Retina (tissue), 1 donor: Measurements from ENCODE around the gene UQCC5.

Experiments
- DNase-seq: peaks from one replicate; pipeline ENCODE4 v3.0.0-alpha.2; 2016

The UQCC5 gene

GRCh38 chr3:52535411-52536111 lies 844 bp upstream of the UQCC5 start:
- no peak for DNase-seq

- no peak for DNase-seq
These were observed 365 bp upstream of the UQCC5 start for GRCh38 chr3:52536112-52536368.

GRCh38 chr3:52537165-52537620 lies 788 bp downstream of the UQCC5 start:
- no peak for DNase-seq

- no peak for DNase-seq
These were observed 1.5 kb downstream of the UQCC5 start for GRCh38 chr3:52537726-52538421.

- no peak for DNase-seq
These were observed 2.7 kb downstream of the UQCC5 start for GRCh38 chr3:52539010-52539653.

- no peak for DNase-seq
These were observed 4.6 kb downstream of the UQCC5 start for GRCh38 chr3:52541050-52541449.

GRCh38 chr3:52544937-52545336 lies 8.5 kb downstream of the UQCC5 start:
- DNase-seq = no peak

- DNase-seq = no peak
These were observed 9.9 kb downstream of the UQCC5 start for GRCh38 chr3:52546111-52546901.

- DNase-seq = no peak
These were observed 10.7 kb downstream of the UQCC5 start for GRCh38 chr3:52547143-52547542.

GRCh38 chr3:52551118-52551517 lies 14.7 kb downstream of the UQCC5 start:
- no peak for DNase-seq

- no peak for DNase-seq
These were observed 15.7 kb downstream of the UQCC5 start for GRCh38 chr3:52552089-52552488.

- DNase-seq = no peak
These were observed 17.8 kb downstream of the UQCC5 start for GRCh38 chr3:52554026-52554755.

GRCh38 chr3:52555056-52555455 lies 18.7 kb downstream of the UQCC5 start:
- no peak for DNase-seq

- DNase-seq = no peak
These were observed 20.9 kb downstream of the UQCC5 start for GRCh38 chr3:52557011-52557960.

GRCh38 chr3:52558436-52558835 lies 22.0 kb downstream of the UQCC5 start:
- no peak for DNase-seq

- DNase-seq = no peak
These were observed 24.8 kb downstream of the UQCC5 start for GRCh38 chr3:52561028-52561747.

GRCh38 chr3:52563984-52564383 lies 27.6 kb downstream of the UQCC5 start:
- DNase-seq = no peak

GRCh38 chr3:52568069-52568468 lies 31.7 kb downstream of the UQCC5 start:
- DNase-seq = no peak

GRCh38 chr3:52570076-52570475 lies 33.7 kb downstream of the UQCC5 start:
- DNase-seq = no peak

- no peak for DNase-seq
These were observed 35.8 kb downstream of the UQCC5 start for GRCh38 chr3:52572221-52572620.
